Central memory CD8-positive, alpha-beta T cell (primary cell): Measurements from ENCODE around the gene NF1.

Experiments
- ATAC-seq: fragments of 150-1000 bp; cut with Tn5 transposase; replicated peaks from 2 replicates; pipeline ENCODE4 v1.10.0; 2022; ENCODE audit warnings: mild to moderate bottlenecking, moderate FRiP score, moderate number of reproducible peaks; ENCODE audit not compliant: poor library complexity, severe bottlenecking; ENCODE audit errors: extremely low read depth
- DNase-seq, 2 donors: peaks; one replicate each; pipeline ENCODE4 v3.0.0; 2021; ENCODE audit warnings: low spot score in 2 of 2
- H3K27ac Mint-ChIP-seq: one replicate; pipeline ENCODE4 v1.8.0; 2022; ENCODE audit warnings: low read depth, mild to moderate bottlenecking, moderate library complexity, mixed read lengths
- H3K27me3 Mint-ChIP-seq: one replicate; pipeline ENCODE4 v1.8.0; 2022; ENCODE audit warnings: mixed read lengths
- H3K36me3 Mint-ChIP-seq: one replicate; pipeline ENCODE4 v1.8.0; 2022; ENCODE audit warnings: mild to moderate bottlenecking, moderate library complexity, mixed read lengths; ENCODE audit not compliant: insufficient read depth
- H3K4me1 Mint-ChIP-seq: one replicate; pipeline ENCODE4 v1.8.0; 2022; ENCODE audit warnings: mixed read lengths
- H3K4me3 Mint-ChIP-seq: one replicate; pipeline ENCODE4 v1.8.0; 2022; ENCODE audit warnings: mild to moderate bottlenecking, moderate library complexity, mixed read lengths
- H3K9me3 Mint-ChIP-seq: one replicate; pipeline ENCODE4 v1.8.0; 2022; ENCODE audit warnings: mixed read lengths

The NF1 gene

DNA sequence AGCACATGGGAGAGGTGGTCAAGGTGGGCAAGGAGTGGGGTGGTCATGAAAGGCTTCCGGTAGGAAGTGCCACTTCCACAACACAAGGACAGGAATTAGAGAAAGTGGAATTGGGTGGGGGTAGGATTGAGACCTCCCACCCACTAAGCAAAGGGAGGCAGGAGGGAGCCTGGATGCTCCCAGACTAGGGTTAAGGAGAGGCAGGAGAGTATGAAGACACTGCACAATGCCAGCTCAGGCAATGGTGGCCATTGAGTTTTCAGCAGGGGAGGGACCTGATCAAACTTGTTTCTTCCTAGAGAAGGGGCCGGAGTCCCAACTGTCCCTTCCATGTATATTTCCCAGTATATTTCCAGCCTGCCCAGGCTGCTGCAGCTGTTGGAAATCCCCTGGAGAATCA is 293.6 kb downstream of the NF1 start:
- no peak for ATAC-seq
- peaks cover 35% of the 10 kb centered on the region for H3K27me3 Mint-ChIP-seq
- H3K27ac Mint-ChIP-seq: no peak overlapping the region
- H3K4me1 Mint-ChIP-seq: peaks cover 7% of the 10 kb centered on the region
- peaks cover 2% of the 10 kb centered on the region for H3K36me3 Mint-ChIP-seq
- H3K9me3 Mint-ChIP-seq: no peaks in the 10 kb centered on the region
- H3K4me3 Mint-ChIP-seq: no peak overlapping the region
- no peak for DNase-seq

DNA sequence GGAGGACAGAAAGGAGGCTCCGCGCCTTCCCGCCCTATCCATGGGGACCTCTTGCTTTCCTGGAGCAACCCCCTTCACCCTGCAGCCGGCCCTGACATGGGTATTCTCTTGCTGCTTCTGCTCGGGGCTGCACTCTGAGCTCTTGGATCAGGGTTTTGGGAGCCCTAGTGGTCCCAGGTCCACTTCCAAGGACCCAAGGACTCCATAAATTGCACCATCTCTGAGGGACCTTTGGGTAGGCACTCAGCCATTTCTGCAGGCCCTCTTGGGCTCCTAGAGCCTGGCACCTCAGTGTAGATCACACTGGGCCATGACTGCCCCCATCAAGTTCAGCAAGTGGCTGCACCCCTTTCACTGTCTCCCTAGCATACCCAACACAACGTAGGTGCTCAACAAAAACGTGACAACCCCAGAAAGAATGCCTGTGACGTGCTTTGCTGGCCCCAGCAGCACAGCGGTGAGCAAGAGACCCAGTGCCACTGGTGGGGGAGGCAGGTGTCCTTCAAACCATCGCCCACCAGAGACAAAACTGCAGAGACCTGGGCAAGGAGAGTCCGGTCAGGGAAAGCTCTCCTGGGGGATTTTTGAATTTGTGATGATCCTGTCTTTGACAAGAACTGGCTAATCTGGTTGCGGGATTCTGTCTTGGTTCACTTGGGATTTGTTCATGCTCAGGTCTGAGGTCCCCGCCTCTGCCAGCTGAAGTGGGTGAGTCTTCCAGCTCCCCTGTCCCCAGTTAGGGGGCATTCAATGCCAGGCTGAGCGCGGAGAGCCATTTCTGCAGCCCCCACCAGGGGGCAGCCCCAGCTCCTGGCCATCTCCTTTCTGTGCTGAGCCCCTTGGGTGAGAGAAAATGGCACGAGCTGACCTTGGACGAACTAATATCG is 294.2 kb downstream of the NF1 start:
- Mint-ChIP-seq H3K4me1 (peaks cover 7% of the 10 kb centered on the region), H3K4me3 (no peak overlapping the region), H3K27ac (no peak overlapping the region), H3K9me3 (no peaks in the 10 kb centered on the region), H3K36me3 (peaks cover 1% of the 10 kb centered on the region), H3K27me3 (peaks cover 41% of the 10 kb centered on the region)
- DNase-seq (peak in 1 of 2 donors; percentile 38), ATAC-seq (peak; percentile 49)

DNA sequence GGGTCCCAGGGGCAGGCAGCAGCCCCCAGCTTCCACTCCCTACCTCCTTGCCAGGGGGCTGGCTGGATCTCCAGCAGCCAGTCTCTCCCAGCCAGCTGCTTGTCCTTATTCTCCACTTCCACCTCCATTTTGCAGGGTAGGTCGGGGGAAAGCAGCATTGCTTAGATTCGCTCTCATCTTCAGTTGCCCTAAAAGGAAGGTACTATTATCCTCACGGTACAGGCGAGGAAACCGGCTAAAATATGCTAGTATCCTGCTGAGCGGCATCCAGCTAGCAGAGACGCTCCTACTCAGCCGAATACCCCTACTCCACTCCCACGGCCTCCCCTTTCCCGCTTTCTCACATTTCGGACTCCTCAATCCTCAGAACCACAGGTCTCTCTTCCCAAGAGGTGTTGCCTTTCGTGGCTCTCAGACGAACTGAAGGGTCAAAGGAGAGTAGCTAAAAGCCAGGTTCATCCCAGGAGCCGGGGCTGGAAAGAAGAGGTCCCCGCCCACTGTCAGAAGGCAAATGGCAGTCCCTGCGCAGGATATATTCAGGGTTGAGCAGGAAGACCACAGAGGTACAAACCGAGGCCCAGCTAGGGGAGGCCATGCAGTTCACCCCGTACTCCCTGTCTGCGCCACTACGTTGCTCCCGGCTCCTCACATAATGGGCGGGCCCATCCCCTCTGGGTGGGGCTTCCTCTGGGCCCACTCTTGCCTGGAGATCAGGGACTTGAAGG is 295.0 kb downstream of the NF1 start:
- no peak overlapping the region for H3K27ac Mint-ChIP-seq
- ATAC-seq (no peak), DNase-seq (no peak)
- H3K4me3 Mint-ChIP-seq: peak overlapping the region; percentile 80
- no peaks in the 10 kb centered on the region for H3K9me3 Mint-ChIP-seq
- H3K36me3 Mint-ChIP-seq: peaks cover 1% of the 10 kb centered on the region
- H3K27me3 Mint-ChIP-seq: peaks cover 49% of the 10 kb centered on the region
- H3K4me1 Mint-ChIP-seq: peaks cover 7% of the 10 kb centered on the region

DNA sequence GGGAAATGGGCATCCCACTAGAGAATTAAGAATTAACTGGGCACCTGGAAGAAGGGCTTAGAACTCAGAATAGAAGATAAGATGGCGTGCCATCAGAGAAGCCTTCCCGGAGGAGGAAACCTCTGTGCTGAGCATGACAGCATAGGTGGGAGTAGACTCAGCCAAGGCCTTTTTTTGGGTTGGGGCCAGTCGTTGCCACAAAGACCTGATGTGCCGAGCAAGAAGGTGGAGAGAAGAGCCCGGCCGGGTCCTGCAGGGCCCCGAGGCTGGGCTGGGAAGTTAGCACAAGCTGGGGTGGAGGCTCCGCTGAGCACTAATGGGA is 295.6 kb downstream of the NF1 start:
- DNase-seq (no peak), ATAC-seq (no peak)
- H3K36me3 Mint-ChIP-seq: peaks cover 1% of the 10 kb centered on the region
- peaks cover 54% of the 10 kb centered on the region for H3K27me3 Mint-ChIP-seq
- peak overlapping the region; percentile 80 for H3K4me3 Mint-ChIP-seq
- no peak overlapping the region for H3K27ac Mint-ChIP-seq
- no peaks in the 10 kb centered on the region for H3K9me3 Mint-ChIP-seq
- peaks cover 7% of the 10 kb centered on the region for H3K4me1 Mint-ChIP-seq

DNA sequence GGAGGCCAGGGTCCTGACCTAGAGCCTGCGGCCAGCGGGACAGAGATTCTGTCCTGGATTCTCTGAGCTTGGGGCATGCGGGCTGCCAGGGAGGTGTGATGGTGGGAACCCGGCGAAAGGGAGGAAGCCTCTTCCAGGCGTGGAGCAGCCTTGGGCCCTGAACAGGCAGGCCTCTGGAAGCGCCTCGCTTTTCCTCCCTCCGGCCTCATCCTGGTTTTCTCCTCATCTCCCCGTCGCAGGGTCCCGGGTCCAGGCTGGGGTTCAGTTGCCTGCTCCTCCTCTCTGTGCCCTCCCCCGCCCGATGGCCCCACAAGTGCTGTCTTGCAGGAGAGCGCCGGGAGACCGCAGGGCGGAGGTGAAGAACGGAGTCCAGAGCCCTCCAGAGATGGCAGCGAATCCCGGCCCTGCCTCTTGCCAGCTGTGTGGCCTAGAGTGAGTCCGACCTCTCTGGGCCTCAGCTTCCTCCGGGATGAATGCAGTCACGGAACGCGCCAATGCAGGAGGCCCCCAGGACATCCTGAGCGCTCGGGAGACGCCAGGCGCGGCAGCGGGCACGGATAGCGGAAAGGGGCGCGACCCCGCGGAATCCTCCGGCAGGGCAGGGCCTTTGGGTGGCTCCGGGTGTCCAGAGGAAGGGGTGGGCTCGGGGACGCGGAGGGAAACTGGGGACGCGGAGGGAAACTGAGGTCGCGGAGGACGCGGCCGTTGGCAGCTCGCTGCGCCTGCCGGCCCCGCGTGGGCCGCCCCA is 296.1 kb downstream of the NF1 start:
- no peak for ATAC-seq
- no peaks in the 10 kb centered on the region for H3K9me3 Mint-ChIP-seq
- H3K27me3 Mint-ChIP-seq: peaks cover 60% of the 10 kb centered on the region
- DNase-seq: no peak
- H3K4me3 Mint-ChIP-seq: peak overlapping the region; percentile 80
- no peak overlapping the region for H3K27ac Mint-ChIP-seq
- H3K4me1 Mint-ChIP-seq: peaks cover 7% of the 10 kb centered on the region
- peaks cover 1% of the 10 kb centered on the region for H3K36me3 Mint-ChIP-seq

DNA sequence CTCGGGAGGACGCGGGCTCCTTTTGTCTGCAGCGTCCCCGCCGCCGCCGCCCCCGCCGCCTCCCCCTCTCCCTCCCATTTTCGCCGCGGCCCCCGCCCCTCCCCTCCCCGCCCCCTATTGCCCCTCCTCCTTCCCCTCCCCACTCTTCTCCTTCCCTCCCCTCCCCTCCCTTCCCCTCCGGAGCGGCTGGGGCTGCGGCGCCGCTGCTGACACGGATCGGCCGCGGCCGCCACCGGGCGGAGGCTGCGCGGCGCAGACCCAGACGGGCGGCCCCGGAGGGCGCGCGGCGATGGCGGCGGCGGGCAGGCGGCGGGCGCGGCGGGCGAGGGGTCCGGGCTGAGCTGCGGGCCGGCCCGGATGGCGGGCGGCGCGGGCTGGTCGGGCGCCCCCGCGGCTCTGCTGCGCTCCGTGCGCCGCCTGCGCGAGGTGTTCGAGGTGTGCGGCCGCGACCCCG is 296.7 kb downstream of the NF1 start, which contains the start of gene RAB11FIP4:
TSS of gene RAB11FIP4 (plus strand) at position 180 of the 454 bp plus-strand sequence. CDS start at position 358, 178 bp downstream.
- no peak within 1 kb of the TSS for H3K27ac Mint-ChIP-seq
- DNase-seq (no peak), ATAC-seq (peak; percentile 28)
- H3K4me1 Mint-ChIP-seq: peaks cover 7% of the 10 kb centered on the region
- H3K27me3 Mint-ChIP-seq: peaks cover 66% of the 10 kb centered on the region
- H3K4me3 Mint-ChIP-seq: peak within 1 kb of the TSS; percentile 80
- H3K9me3 Mint-ChIP-seq: no peaks in the 10 kb centered on the region
- H3K36me3 Mint-ChIP-seq: peaks cover 1% of the 10 kb centered on the region

DNA sequence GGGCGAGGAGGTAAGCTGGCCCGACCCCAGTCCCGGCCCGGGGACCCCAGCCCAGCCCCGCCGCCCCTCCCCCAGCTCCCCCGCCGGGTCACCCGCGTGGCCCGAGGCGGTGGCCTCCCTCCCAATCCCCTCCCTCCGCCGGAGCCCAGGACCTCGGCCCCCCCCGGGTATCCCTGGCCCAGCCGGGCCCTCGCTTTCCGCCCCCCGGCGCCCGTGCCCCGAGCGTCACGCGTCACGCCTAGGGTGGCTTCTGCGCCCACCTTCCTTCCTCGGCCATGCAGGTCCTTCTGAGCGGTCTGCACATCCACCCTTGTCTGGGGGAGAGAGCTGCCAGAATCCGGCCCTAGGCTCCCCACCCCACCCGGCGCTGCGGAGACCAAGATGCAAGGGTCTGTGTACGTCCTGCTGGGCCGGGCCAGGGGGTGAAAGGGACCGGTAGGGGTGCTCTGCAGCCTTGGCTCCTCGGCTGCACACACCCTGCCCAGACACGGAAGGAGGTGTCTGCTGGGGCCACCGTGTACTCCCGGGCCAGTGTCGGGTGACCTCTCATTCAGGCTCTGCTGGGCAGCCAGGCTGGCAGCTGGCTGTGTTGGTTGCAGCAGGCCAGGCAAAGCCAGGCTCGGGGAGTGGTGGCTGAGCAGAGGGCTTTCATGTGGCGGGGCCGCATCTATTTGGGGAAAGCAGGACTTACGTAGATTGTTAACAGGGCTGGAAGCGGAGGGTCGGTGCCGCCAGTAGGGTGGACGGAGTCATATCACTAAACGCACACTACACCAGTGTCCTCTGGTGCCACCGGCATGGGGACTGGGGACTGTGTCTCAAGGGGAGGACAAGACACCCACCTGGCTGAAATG is 297.5 kb downstream of the NF1 start:
- H3K27me3 Mint-ChIP-seq: peaks cover 72% of the 10 kb centered on the region
- peaks cover 7% of the 10 kb centered on the region for H3K4me1 Mint-ChIP-seq
- H3K36me3 Mint-ChIP-seq: peaks cover 1% of the 10 kb centered on the region
- no peak for ATAC-seq
- no peak for DNase-seq
- H3K9me3 Mint-ChIP-seq: no peaks in the 10 kb centered on the region
- peak overlapping the region; percentile 63 for H3K4me3 Mint-ChIP-seq
- no peak overlapping the region for H3K27ac Mint-ChIP-seq

DNA sequence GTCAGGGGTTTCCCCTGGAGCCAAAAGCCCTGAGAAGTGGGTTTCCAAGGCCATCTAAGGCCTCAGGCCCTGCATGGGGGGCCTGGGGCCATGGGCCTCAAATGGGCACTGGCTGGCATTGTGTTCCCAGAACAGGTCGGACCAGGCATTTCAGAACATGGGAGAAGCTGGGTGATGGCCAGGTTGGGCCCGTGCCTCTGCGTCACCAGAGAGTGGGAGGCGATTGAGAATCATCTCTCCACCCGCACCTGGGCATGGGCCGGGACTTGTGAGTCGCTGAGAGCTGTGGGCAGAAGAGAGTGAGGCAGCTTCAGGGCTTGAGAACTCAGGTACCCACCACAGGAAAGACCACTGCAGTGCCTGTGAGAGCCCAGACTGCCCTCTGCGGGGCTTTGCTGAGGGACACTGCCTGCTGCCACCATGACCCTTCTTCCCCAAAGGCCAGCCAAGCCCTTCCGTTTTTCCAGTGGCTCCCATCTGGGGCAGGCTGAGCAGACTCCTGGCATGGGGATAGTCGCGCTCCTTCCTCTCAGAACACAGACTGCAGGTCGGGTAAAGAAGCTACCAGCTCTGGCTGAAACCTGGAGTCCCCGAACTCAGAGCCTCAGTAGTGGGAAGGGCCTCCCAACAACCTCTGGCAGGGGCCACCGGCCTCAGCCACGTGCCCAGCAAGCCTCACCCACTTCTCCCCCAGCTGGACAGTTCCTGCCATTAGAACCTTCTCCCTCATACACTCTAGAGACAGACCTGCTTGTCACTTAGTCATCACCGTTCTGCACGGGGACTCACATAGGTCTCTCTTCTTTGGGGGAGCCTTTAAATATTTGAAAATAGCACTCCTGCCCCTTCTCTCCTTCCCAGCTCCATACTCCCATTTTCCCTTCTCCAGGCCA is 298.3 kb downstream of the NF1 start:
- DNase-seq (peak in 1 of 2 donors; percentile 12), ATAC-seq (no peak)
- Mint-ChIP-seq H3K27ac (no peak overlapping the region), H3K9me3 (no peaks in the 10 kb centered on the region), H3K36me3 (peaks cover 1% of the 10 kb centered on the region), H3K27me3 (peaks cover 73% of the 10 kb centered on the region), H3K4me1 (peaks cover 7% of the 10 kb centered on the region), H3K4me3 (peak overlapping the region; percentile 63)

DNA sequence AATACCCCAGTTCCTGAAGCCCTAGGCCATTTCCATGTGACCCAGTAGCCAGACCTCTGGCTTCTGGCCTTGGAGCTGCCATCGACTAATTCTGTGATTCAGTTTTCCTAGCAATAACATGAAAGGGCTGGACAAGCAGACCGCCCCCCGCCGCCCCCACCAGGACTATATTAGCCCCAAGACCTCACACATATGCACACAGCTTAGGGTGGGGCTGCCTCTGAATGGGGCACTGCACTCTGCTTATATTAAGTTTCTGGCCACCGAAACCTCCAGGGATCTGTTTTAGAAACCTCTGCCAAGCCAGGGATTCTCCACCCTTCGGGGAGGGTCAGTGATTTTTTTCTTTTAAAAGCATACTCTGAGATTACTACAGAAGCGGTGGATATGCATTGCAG is 299.0 kb downstream of the NF1 start:
- DNase-seq (no peak), ATAC-seq (no peak)
- no peaks in the 10 kb centered on the region for H3K9me3 Mint-ChIP-seq
- H3K27ac Mint-ChIP-seq: no peak overlapping the region
- peaks cover 7% of the 10 kb centered on the region for H3K4me1 Mint-ChIP-seq
- H3K4me3 Mint-ChIP-seq: peak overlapping the region; percentile 17
- H3K36me3 Mint-ChIP-seq: no peaks in the 10 kb centered on the region
- peaks cover 79% of the 10 kb centered on the region for H3K27me3 Mint-ChIP-seq

DNA sequence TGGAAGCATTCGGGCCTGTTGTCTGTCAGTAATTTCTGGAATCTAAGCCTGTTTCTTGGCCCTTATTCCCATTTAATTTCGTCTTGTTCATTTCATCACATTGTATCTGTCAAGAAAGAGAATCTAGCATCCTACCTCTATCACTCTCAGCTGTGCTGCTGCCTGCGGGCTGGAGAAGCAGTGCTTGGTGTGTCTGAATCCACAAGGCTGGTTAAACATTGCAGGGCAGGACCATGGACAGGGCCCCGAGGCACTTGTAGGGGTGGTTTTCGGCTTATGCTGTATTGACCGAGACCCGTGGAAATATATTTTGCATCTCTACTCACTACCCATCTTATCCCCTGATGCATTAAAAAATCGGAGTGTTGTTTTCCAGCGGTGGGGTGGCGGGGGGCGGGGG is 299.8 kb downstream of the NF1 start:
- H3K27me3 Mint-ChIP-seq: peaks cover 75% of the 10 kb centered on the region
- ATAC-seq: no peak

DNA sequence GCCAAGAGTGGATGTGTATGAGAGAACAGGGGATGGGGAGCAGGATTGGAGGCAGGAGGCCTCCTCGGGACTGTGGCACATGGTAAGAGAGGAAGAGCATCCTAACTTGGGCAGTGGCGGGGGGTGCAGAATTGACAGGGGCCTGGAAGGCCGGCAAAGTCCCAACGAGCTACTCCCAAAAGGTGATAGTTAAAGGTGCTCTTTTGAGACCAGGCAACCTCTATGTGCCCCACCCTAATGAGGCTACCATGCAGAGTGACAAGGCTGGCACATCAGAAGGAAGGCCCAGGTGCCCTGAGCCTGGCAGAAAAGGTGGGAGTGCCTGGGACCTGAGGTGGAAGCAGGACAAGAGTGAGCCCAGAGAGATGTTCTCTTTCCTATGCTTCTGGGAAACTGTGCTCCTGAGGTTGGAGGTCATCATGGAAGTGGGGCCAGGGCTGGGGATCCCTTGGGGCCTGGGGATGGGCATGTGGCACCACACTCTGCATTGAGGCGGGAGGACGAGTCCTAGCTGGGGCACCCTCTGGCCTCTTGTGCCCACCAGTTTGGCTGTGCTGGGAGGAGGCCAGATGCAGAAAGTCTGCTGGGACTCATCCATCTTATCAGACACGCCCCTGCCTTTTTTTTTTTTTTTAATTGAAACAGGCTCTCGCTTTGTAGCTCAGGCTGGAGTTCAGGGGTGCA is 302.6 kb downstream of the NF1 start:
- H3K4me1 Mint-ChIP-seq: no peaks in the 10 kb centered on the region
- H3K9me3 Mint-ChIP-seq: no peaks in the 10 kb centered on the region
- peaks cover 64% of the 10 kb centered on the region for H3K27me3 Mint-ChIP-seq
- H3K27ac Mint-ChIP-seq: no peak overlapping the region
- DNase-seq: no peak
- no peak overlapping the region for H3K4me3 Mint-ChIP-seq
- no peak for ATAC-seq
- H3K36me3 Mint-ChIP-seq: no peaks in the 10 kb centered on the region

More for the DNA sequence above, 299.8 kb downstream of the NF1 start:
- Mint-ChIP-seq H3K36me3 (no peaks in the 10 kb centered on the region), H3K9me3 (no peaks in the 10 kb centered on the region), H3K27ac (no peak overlapping the region), H3K4me1 (peaks cover 7% of the 10 kb centered on the region), H3K4me3 (no peak overlapping the region)
- no peak for DNase-seq
